GM18520 (cell line): ENCODE data around the gene STK35.

Experiments used
- ATAC-seq: cut with Tn5 transposase; IDR thresholded peaks from one replicate; pipeline ENCODE4 v1.9.1; 2021; ENCODE audit not compliant: unreplicated experiment

Gene STK35

DNA sequence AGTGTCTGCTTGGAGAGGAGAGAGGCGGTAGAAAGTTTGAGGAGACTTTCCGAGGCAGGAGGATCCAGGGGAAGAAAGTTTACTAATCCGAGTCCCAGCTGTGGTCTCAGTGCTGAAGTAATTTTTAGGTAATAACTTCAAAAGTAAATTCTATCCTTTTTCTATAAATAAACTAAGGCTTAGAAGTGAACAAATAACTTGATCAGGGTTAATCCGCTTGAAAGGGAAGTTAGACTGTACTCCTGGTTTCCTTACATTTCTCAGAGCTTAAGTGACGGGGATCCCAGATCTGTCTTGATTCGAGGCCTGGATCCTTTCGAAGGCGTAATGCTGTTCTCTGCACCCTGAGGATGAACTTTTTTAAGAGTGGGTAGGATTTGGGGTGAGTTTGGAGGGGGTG, 2.6 kb downstream of the STK35 start:
- no peak for ATAC-seq

DNA sequence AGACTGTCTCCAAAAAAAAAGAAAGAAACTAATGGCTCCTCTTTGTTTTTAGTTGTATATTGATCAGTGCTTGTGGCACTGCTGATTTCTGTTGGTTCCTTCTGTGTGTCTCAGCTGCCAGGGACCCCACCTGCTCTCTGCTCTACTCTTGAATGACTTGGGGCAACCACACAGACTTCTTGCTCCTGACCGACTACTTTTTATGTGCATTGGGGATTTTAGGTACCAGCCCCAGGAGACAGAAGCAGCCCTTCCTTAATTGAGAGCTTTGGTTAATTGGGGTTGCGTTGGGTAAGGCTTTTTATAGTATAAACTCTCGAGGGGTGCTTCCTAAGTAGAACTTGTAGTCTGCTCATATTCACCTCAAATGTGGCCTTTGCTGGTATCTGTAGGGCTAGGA, 6.9 kb downstream of the STK35 start:
- ATAC-seq: no peak

DNA sequence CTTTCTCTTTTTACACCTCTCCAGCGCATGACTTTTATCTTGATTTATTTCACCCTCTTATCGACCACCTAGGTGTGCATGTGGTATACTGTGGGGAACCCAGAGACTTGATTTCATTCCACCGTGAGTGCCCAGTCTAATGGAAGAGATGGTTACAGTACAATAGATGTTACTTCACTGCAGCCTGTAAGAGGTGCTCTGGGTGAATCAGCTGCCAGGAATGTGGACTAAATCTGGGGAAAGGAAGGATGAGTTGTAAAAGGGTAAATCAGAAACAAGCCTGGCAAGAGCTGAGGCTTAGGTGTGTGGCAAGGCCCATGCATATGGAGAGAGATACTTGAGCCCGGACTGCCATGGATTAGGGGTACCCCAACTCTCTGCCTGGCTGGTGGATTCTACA, 7.4 kb downstream of the STK35 start:
- ATAC-seq: no peak

DNA sequence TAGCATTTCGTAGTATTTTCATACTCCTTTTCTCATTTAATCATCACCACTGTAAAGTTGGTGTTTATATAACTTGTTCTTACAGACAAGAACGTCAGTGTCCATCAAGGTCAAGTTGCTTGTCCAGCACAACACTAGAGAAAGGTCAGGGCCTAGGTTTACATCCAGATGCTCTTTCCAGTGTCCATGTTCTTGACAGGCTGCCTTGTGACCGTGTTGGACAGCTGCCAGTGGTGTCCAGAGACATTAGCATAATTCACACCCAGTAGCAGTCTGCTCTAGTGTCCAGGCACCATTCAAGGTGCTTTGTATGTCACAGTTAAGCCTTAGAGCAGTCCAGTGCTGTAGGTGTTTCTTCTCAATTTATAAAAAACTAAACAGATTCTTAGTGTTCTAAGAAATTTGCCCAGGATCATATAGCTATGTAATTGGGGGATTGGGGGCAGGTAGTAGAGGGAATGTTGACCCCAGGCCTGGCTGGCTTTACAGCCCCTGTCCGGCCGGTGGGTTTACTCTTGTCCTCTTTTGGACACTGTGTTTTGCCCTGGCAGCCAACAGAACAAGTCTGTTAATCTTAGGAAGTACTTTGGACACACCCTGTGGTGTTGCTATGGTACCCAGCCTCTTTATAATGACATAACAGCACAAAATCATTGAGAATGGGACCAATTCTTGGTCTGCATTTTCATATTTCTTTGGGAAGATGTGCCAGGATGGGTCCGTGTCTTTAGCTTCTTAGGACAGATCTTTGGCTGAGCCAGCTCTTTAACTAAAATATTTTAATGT, 8.0 kb downstream of the STK35 start:
- ATAC-seq: no peak

DNA sequence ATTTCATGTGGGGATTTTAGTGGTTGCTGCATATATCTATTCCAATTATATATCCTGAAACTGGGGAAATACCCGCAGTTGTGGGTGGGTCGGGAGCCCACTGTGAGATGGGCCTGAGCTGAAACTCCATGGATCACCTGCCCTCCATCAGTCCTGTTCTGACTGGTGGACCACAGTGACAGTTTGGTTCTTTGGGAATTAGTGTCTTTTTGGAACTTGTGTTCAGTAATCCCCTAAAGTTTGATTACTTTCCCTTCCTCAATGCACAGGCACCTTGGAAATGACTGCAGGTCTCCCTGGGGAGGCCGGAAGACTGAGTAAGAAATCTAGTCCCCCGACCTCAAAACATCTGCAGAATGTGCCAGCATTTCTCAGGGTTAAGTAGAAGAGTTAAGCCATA, 11.3 kb downstream of the STK35 start:
- no peak for ATAC-seq

DNA sequence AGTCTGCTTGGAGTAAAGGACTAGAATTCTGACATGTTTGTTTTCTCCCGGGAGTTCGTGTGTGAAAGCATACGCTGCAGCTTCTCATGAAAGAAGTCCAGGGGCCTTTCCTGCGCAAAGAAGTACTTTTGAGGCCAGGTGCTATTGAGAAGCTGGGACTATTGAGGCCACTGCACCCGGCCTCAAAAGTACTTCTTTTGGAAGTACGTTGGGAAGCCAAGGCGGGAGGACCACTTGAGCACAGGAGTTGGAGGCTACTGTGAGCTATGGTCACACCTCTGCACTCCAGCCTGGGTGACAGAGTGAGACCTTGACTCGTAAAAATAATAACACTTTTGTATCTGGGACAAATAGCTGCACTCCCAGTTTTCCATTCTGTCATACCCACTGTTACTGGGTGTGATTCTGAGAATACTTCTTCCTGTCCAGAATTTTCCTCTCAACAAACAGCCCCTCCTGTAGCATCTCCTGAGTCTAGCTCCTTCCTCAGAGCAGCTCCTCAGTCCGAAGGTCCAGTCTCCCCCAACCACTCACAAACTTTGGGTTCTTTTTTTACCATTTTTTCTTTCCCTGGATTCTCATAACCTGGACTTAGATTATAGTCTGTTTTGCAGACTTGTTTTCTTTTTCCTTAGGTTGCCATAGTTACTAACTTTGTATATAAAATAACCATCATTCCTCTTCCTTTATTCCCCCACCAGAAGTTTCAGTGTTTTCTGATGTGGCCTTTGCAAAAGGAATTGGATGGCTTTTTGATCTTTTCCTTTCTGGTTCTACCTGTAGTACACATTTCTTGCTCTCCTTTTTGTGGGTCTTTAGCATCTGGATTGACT, 12.7 kb downstream of the STK35 start:
- ATAC-seq: no peak

DNA sequence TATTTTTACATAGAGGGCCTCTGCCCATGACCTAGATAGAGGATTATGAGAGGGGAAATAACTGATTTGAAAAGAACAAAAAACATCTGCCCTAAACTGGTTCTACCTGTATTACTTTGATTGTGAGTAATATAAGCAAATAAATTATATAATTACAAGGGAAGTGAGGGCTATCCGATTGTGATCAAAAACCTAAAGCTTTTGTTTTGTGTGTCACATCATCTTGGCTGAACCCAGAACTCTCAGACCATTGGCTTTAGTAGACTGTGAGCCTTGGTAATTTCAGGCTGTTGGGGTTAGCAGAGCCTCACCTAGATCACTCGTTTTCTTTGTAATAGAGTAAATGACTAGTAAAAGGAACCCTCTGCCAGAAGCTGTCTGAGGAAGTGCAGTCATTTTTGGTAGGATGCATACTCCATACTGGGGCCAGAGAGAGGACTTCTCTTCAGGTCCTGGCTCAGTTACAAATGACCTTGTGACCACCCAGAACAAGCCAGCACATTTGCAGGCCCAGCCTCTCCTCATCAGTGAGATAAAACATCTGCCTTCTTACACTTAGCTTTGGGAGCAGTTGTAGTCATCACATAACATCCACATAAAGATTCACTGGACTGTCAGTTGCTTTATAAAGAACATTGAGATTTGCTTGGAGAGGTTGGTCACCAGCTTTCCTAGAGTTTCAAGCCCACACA, 13.5 kb downstream of the STK35 start:
- ATAC-seq: no peak

DNA sequence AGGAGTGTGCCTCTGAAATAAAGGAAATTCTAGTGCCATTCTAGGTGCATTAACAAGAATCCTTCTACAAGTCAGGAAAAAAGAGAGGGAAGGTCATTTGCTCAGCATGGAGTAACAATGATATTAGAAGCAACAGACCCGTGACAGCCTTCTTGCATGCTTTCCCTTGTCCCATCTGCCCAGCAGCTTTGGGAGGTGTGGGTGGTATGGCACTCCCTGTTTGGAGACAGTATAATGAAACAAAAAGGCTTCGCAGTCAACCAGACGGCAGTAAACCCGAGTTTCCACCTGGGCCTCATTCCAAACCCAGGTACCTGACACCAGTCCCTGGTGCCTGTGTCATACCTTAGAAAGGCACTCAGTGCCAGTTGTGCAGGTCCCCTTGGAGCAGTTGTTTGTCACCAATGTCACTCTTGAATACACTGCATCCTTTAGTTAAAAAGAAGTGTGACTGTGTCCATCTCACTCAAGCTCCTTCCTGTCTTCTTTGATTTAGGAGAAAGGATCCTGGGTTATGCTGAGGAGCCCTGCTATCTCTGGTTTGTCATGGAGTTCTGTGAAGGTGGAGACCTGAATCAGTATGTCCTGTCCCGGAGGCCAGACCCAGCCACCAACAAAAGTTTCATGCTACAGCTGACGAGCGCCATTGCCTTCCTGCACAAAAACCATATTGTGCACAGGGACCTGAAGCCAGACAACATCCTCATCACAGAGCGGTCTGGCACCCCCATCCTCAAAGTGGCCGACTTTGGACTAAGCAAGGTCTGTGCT, 14.7 kb downstream of the STK35 start:
- no peak for ATAC-seq

DNA sequence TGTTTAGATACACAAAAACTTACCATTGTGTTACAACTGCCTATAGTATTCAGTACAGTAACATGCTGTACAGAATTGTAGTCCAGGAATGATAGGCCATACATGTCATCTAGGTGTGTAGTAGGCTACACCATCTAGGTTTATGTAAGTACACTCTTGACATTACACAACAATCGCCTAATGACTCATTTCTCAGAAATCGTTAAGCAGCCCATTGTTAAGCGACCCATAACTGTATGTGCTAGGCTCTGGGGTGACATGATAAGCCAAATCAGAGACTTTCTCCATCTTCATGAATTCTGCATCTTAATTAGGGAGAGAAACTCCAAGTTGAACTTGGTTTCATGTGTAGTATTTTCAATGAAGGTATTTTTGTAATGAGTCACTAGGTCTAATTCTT, 17.2 kb downstream of the STK35 start:
- peak; percentile 60 for ATAC-seq

DNA sequence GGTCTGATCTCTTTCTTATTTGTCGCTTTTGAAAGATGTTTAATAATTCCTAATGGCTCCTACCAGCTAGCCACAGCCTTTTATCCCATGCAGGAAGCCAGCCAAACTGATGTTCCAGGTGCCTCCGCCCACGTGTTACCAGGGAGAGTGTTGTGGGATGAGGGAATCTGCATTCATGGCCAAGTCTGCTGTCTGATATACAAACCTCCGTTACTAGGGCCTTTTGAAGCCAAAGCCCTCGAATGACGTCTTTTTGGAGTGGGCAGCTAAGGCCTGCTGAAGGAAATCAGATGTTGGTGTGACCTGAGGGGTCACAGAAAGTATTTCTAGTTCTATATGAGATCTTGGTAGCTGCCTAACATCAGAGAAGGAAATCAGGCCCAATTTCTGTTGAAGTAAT, 21.3 kb downstream of the STK35 start:
- ATAC-seq: no peak

DNA sequence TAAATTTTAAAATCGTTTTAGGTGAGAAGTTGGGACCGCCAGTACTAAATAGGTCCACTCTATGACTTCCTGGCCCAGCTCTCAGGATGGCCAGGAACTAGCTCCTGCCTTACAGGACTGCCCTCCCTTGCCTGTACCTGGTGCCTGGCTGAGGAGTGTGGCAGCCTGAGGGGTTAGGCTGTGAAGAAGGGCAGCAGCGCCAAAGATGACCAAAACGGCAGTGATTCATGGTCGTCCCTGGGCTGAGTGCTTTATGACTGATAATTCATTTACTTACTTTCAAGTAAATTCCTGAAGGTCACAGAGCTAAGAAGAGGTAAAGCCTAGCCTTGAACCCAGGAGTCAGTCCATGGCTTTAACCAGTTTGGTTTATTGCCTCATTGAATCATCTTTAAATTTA, 22.1 kb downstream of the STK35 start:
- ATAC-seq: no peak

DNA sequence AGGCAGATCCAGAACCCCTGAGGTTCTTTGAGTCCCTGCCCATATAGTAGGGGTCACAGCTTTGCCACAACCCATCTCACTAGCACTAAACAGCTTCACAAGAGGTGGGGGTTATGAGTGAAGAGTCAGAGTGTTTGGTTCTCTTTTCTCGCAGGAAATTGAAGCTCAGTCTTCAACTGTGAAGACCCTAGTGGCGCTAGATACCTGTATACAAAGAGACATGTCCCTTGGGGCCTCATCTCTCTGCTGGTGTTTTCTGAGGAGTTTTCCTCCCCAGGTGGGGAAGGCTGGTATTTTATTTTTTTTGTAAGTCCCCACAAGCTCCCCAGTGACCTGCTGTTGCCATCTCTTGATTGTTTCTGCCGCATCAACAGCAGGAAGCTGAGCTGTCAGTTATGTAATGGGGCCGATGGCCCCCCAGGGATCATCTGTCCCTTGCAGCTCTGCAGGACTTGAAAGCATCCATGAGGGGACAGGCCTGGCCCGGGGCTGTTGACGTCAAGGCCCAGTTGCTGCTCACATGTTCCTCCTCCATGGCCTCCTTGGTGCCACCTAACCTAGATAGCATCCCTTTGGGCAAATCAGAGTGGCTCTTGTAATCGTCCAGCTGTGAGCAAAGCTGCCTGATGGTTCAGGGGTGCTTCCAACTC, 23.1 kb downstream of the STK35 start:
- ATAC-seq: no peak

DNA sequence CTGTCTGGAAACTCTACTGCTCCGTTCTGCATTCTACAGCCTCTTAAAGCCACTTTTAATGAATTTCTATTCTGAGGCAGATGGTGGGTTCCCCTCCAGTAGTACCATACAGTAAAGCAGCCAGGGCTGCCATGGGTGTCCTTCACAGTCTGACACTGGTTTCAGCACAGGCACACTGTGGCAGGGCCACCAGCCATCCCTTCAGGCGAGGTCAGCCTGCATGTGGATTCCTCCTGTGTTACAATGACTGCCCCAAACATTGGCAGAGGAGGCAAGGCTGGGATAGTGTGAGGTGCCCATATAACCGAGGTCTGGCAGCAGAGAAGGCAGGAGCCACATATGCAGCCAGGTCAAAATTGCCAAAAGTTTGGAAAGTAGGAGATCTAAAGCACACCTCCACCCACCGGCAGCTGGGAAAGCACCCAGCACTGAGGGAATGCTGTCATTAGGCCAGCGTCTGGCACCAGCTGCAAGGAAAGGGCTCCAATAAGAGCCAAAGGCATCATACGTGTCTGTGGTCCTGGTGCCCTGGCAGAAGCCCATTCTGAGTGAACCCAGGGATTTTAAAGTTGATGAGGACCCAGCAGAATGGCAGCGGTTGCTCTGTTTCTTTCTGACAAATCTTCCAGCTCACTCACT, 24.0 kb downstream of the STK35 start:
- no peak for ATAC-seq

DNA sequence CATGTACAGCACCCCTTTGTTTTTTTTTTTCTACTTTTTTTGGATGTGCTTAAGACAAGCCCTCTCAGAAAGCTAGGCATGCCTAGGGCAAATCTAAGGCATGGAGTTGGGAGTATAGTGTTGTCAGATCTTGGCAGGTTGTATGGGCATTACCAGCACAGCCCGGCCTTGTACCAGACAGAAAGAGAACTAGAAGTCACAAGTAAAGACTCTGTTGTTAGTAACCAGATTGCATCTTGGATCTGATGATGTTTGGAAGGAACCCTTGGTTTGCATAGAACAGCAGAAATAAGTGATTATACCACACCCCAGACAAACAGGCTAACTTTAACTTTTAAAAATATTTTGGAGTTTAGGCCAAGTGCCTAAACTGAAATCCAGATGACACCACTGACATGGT, 25.6 kb downstream of the STK35 start:
- ATAC-seq: no peak

DNA sequence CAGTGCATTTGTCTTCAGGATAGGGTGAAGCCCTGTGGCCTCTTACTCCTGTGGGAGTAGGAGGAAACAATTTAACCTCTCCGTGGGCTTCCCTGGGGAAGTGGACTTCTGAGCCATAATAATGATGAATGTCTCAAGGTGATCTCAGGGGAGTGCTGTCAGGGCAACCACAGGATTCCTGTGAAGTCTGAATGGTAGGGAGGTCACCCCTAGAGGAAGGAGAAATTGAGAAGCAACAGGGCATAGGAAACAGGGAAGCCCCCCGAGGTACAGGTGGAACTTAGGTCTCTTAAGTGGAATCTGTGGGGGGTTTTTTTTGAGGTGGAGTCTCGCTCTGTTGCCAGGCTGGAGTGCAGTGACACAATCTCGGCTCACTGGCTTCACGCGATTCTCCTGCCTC, 26.9 kb downstream of the STK35 start:
- ATAC-seq: no peak

DNA sequence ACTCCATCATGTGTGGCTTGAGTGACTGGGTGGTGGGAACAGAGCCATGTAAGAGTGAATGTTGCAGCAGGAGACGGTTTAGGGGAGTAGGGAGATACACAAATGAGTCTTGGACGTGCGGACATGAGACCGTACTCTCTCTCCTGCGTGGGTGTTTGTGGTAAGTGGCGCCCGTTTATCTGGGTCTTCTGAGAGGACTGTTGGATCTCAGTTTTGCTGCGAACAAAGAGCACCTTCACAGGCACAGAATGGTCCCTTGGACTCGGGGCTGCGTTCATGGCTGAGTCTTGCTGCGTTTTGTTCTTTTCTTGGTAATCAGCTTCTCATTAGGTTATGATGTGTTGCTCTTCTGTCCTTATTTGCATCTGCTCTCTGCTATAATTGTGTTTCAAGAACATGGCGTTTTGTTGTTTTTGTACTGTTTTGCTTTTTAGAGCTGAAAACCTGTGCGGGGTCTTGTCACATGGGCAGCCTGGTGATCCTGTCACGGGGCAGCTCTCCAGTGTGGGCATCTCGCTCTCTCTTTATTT, 28.5 kb downstream of the STK35 start:
- ATAC-seq: no peak

DNA sequence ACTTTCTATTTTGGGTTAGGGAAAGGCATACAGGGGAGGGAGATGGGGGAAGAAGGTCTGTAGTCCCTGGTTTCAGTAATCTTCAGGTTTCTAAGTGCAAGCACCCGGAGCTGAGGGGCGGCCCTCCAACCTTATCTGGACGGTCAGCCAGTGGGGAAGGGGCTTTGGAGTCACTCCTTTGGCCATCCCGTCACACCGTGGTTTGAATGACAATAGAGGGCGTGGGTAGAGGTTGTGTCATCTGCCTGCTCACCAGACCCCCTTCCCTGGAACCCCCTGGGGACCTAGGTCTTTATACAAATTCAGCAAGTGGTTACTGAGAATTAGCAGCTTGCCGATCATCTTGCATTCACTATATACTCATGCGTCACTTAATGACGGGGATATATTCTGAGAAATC, 29.1 kb downstream of the STK35 start:
- ATAC-seq: no peak

DNA sequence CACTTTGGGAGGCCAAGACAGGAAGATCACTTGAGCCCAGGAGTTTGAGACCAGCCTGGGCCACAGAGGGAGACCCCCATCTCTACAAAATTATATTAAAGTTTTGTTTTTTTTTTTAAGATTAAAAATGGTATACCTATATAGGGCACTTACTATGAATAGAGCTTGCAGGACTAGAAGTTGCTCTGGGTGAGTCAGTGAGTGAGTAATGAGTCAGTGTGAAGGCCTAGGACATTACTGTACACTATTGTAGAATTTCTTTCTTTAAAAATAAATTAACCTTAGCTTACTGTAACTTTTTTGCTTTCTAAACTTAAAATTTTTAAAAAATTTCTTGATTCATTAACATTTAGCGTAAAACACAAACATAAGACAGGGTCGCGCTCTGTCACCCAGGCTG, 29.7 kb downstream of the STK35 start:
- ATAC-seq: no peak

DNA sequence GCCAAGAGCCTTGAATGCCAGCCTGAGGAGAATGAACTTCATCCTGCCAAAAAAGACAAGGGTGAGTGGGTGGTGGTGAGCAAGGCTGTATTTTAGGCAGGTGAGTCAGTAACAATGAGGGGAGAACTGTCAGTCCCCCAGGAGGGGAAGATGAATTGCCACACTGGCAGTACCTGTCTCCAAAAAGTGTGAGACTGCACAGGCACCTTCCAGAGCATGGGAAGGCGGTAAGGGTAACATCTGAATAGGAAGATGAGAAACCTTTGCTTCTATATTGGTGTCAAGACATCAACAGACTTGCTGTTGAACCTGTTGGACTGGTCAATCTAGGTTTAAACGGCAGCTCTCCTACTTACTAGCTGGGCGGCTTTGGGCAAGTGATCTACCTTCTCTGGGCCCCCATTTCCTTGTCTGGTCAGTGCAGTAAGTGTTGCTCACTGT, 30.9 kb downstream of the STK35 start:
- no peak for ATAC-seq
